Measurements from ENCODE around the gene RNASEH1.
"Not testable (repeated sequence)": the region's sequence is repeated elsewhere in the genome, so short reads cannot be mapped to it uniquely, and the experiment has no call there.

RNASEH1 gene

GRCh38 chr2:3580449-3580848, 22.3 kb upstream of the RNASEH1 start:
- H3K4me3 Mint-ChIP-seq, result peak overlapping the region; percentile 69
- H3K9me3 Mint-ChIP-seq (ENCODE audit: low read depth), result no peaks in the 10 kb centered on the region
- peaks cover 41% of the 10 kb centered on the region for H3K36me3 Mint-ChIP-seq
- peaks cover 46% of the 10 kb centered on the region for H3K4me1 Mint-ChIP-seq (ENCODE audit: low read depth)
- H3K27ac Mint-ChIP-seq, result peak overlapping the region; percentile 64
- H3K27me3 Mint-ChIP-seq, result no peaks in the 10 kb centered on the region

GRCh38 chr2:3578987-3579386, 20.9 kb upstream of the RNASEH1 start:
- Mint-ChIP-seq H3K27ac (peak overlapping the region; percentile 77), H3K9me3 (ENCODE audit: low read depth) (no peaks in the 10 kb centered on the region), H3K4me1 (ENCODE audit: low read depth) (peaks cover 52% of the 10 kb centered on the region), H3K4me3 (peak overlapping the region; percentile 97), H3K27me3 (no peaks in the 10 kb centered on the region), H3K36me3 (peaks cover 41% of the 10 kb centered on the region)

- peaks cover 51% of the 10 kb centered on the region for H3K4me1 Mint-ChIP-seq (ENCODE audit: low read depth)
- H3K36me3 Mint-ChIP-seq, result peaks cover 41% of the 10 kb centered on the region
- H3K4me3 Mint-ChIP-seq, result peak overlapping the region; percentile 97
- H3K27me3 Mint-ChIP-seq; H3K9me3 Mint-ChIP-seq (ENCODE audit: low read depth): not testable (repeated sequence)
- H3K27ac Mint-ChIP-seq, result peak overlapping the region; percentile 97
Measured at GRCh38 chr2:3576263-3576630, 18.1 kb upstream of the RNASEH1 start.

- peaks cover 38% of the 10 kb centered on the region for H3K36me3 Mint-ChIP-seq
- peak overlapping the region; percentile 97 for H3K4me3 Mint-ChIP-seq
- H3K4me1 Mint-ChIP-seq (ENCODE audit: low read depth), result peaks cover 51% of the 10 kb centered on the region
- no peaks in the 10 kb centered on the region for H3K9me3 Mint-ChIP-seq (ENCODE audit: low read depth)
- H3K27ac Mint-ChIP-seq, result peak overlapping the region; percentile 97
- H3K27me3 Mint-ChIP-seq, result no peaks in the 10 kb centered on the region
Measured at GRCh38 chr2:3575534-3576262, 17.6 kb upstream of the RNASEH1 start.

- Mint-ChIP-seq H3K36me3 (peaks cover 28% of the 10 kb centered on the region), H3K27ac (no peak overlapping the region), H3K27me3 (no peaks in the 10 kb centered on the region), H3K4me3 (peak overlapping the region; percentile 97), H3K9me3 (ENCODE audit: low read depth) (no peaks in the 10 kb centered on the region), H3K4me1 (ENCODE audit: low read depth) (peaks cover 39% of the 10 kb centered on the region)
Measured at GRCh38 chr2:3574155-3574554, 16.0 kb upstream of the RNASEH1 start.

GRCh38 chr2:3572620-3573019, 14.5 kb upstream of the RNASEH1 start:
- Mint-ChIP-seq H3K9me3 (ENCODE audit: low read depth) (no peaks in the 10 kb centered on the region), H3K4me1 (ENCODE audit: low read depth) (peaks cover 24% of the 10 kb centered on the region), H3K27ac (no peak overlapping the region), H3K27me3 (no peaks in the 10 kb centered on the region), H3K36me3 (peaks cover 14% of the 10 kb centered on the region), H3K4me3 (no peak overlapping the region)

- Mint-ChIP-seq H3K27ac (no peak overlapping the region), H3K36me3 (peaks cover 6% of the 10 kb centered on the region), H3K9me3 (ENCODE audit: low read depth) (no peaks in the 10 kb centered on the region), H3K4me1 (ENCODE audit: low read depth) (peaks cover 14% of the 10 kb centered on the region), H3K27me3 (no peaks in the 10 kb centered on the region), H3K4me3 (no peak overlapping the region)
Measured at GRCh38 chr2:3571284-3571683, 13.2 kb upstream of the RNASEH1 start.

- not testable (repeated sequence) for H3K36me3 Mint-ChIP-seq; H3K27ac Mint-ChIP-seq; H3K4me1 Mint-ChIP-seq (ENCODE audit: low read depth); H3K27me3 Mint-ChIP-seq; H3K9me3 Mint-ChIP-seq (ENCODE audit: low read depth); H3K4me3 Mint-ChIP-seq
Measured at GRCh38 chr2:3569656-3570055, 11.5 kb upstream of the RNASEH1 start.

- H3K27me3 Mint-ChIP-seq, result no peaks in the 10 kb centered on the region
- no peak overlapping the region for H3K27ac Mint-ChIP-seq
- H3K9me3 Mint-ChIP-seq (ENCODE audit: low read depth), result no peaks in the 10 kb centered on the region
- H3K4me3 Mint-ChIP-seq, result no peak overlapping the region
- H3K4me1 Mint-ChIP-seq (ENCODE audit: low read depth), result peaks cover 3% of the 10 kb centered on the region
- H3K36me3 Mint-ChIP-seq, result no peaks in the 10 kb centered on the region
Measured at GRCh38 chr2:3566806-3567205, 8.7 kb upstream of the RNASEH1 start.

GRCh38 chr2:3565117-3565516, 7.0 kb upstream of the RNASEH1 start:
- Mint-ChIP-seq H3K9me3 (ENCODE audit: low read depth) (no peaks in the 10 kb centered on the region), H3K4me1 (ENCODE audit: low read depth) (peaks cover 5% of the 10 kb centered on the region), H3K27ac (no peak overlapping the region), H3K36me3 (no peaks in the 10 kb centered on the region), H3K4me3 (no peak overlapping the region), H3K27me3 (no peaks in the 10 kb centered on the region)

GRCh38 chr2:3563521-3563976, 5.4 kb upstream of the RNASEH1 start:
- H3K27me3 Mint-ChIP-seq, result no peaks in the 10 kb centered on the region
- H3K36me3 Mint-ChIP-seq, result peaks cover 2% of the 10 kb centered on the region
- peaks cover 12% of the 10 kb centered on the region for H3K4me1 Mint-ChIP-seq (ENCODE audit: low read depth)
- no peak overlapping the region for H3K4me3 Mint-ChIP-seq
- H3K27ac Mint-ChIP-seq, result no peak overlapping the region
- no peaks in the 10 kb centered on the region for H3K9me3 Mint-ChIP-seq (ENCODE audit: low read depth)

- Mint-ChIP-seq H3K36me3 (peaks cover 4% of the 10 kb centered on the region), H3K4me3 (peak overlapping the region; percentile 94), H3K4me1 (ENCODE audit: low read depth) (peaks cover 37% of the 10 kb centered on the region), H3K9me3 (ENCODE audit: low read depth) (no peaks in the 10 kb centered on the region), H3K27ac (peak overlapping the region; percentile 97), H3K27me3 (no peaks in the 10 kb centered on the region)
Measured at GRCh38 chr2:3557639-3558204, 411 bp downstream of the RNASEH1 start.

GRCh38 chr2:3553946-3554345, 4.2 kb downstream of the RNASEH1 start:
- Mint-ChIP-seq H3K36me3 (peaks cover 4% of the 10 kb centered on the region), H3K9me3 (ENCODE audit: low read depth) (no peaks in the 10 kb centered on the region), H3K27me3 (no peaks in the 10 kb centered on the region), H3K27ac (no peak overlapping the region), H3K4me3 (no peak overlapping the region), H3K4me1 (ENCODE audit: low read depth) (peaks cover 28% of the 10 kb centered on the region)

- Mint-ChIP-seq H3K4me3 (no peak overlapping the region), H3K36me3 (peaks cover 15% of the 10 kb centered on the region), H3K27me3 (no peaks in the 10 kb centered on the region), H3K9me3 (ENCODE audit: low read depth) (no peaks in the 10 kb centered on the region), H3K27ac (no peak overlapping the region), H3K4me1 (ENCODE audit: low read depth) (peaks cover 1% of the 10 kb centered on the region)
Measured at GRCh38 chr2:3547915-3548314, 10.2 kb downstream of the RNASEH1 start.

GRCh38 chr2:3545788-3546478, 12.2 kb downstream of the RNASEH1 start:
- H3K9me3 Mint-ChIP-seq (ENCODE audit: low read depth), result no peaks in the 10 kb centered on the region
- H3K4me3 Mint-ChIP-seq, result no peak overlapping the region
- H3K36me3 Mint-ChIP-seq, result peaks cover 15% of the 10 kb centered on the region
- peaks cover 1% of the 10 kb centered on the region for H3K4me1 Mint-ChIP-seq (ENCODE audit: low read depth)
- H3K27ac Mint-ChIP-seq, result no peak overlapping the region
- H3K27me3 Mint-ChIP-seq, result no peaks in the 10 kb centered on the region
